GM04504 (cell line): Measurements from ENCODE around the gene ZCCHC17.
"Not testable (repeated sequence)": the region's sequence is repeated elsewhere in the genome, so short reads cannot be mapped to it uniquely, and the experiment has no call there.

Experiments
- DNase-seq: peaks from one replicate; pipeline ENCODE4 v3.0.0-alpha.2; 2012; ENCODE audit warnings: low read depth

Gene ZCCHC17

GRCh38 chr1:31296486-31297276, at the start of gene ZCCHC17, which contains the start of gene SNRNP40:
ZCCHC17 (plus strand) TSS chr1:31297032; CDS start chr1:31310099, 13,067 bp downstream.
SNRNP40 (minus strand) TSS chr1:31296788; CDS start chr1:31296751, 37 bp downstream.
- DNase-seq, result peak; percentile 99

DNA sequence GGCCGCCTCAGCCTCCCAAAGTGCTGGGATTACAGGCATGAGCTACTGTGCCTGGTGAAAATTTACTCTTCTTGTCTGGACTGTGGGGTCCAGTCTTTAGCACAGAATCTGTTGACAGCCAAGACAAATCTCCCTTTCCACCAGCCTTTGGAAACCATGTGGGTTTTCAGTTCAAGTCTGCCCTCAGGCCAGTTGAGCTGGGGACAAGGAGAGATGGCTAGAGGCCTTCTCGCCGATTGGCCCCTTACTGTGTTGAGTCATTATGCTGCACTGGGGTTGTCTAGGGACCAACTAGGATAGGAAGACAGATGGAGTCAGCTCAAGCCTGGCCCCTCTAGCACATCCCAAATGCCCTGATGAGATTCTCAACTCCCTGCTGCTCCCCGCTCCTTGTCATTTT, 48.6 kb upstream of the ZCCHC17 start:
- DNase-seq, result no peak

GRCh38 chr1:31249854-31250253, 47.0 kb upstream of the ZCCHC17 start:
- DNase-seq, result no peak

GRCh38 chr1:31257213-31257612, 39.6 kb upstream of the ZCCHC17 start:
- DNase-seq, result no peak

GRCh38 chr1:31258581-31258980, 38.3 kb upstream of the ZCCHC17 start:
- DNase-seq, result no peak

GRCh38 chr1:31259746-31260145, 37.1 kb upstream of the ZCCHC17 start:
- no peak for DNase-seq

DNA sequence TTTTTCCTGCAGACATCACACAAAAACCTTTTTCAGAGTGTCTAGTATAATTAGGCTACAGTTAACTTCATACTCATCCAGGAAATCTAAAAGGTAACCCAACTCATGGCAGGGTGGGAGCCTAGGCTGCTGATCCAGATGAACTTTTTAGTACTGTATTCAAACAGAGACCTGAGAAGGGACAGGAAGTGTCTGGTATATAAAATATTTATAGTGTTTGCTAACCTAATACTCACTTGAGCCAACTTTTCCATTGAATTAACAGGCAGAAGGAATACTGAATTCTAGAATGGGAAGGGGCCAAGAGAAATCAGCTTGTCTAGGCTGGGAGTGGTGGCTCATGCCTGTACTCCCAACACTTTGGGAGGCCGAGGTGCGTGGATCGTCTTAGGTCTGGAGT, 34.9 kb upstream of the ZCCHC17 start:
- DNase-seq, result no peak

DNA sequence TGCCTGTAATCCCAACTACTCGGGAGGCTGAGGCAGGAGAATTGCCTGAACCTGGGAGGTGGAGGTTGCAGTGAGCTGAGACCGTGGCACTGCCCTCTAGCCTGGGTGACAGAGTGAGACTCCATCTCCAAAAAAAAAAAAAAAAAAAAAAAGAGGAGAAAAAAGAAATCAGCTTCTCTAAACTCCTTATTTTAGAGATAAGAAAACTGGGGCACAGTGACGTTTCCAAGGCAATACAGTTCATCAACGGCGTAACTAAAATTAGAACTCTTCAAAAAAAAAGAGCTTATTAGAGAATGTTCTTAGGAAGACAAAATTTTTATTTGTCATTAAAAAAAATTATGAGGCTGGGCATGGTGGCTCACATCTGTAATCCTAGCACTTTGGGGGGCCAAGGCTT, 34.4 kb upstream of the ZCCHC17 start:
- DNase-seq, result not testable (repeated sequence)

GRCh38 chr1:31263408-31263807, 33.4 kb upstream of the ZCCHC17 start:
- no peak for DNase-seq

DNA sequence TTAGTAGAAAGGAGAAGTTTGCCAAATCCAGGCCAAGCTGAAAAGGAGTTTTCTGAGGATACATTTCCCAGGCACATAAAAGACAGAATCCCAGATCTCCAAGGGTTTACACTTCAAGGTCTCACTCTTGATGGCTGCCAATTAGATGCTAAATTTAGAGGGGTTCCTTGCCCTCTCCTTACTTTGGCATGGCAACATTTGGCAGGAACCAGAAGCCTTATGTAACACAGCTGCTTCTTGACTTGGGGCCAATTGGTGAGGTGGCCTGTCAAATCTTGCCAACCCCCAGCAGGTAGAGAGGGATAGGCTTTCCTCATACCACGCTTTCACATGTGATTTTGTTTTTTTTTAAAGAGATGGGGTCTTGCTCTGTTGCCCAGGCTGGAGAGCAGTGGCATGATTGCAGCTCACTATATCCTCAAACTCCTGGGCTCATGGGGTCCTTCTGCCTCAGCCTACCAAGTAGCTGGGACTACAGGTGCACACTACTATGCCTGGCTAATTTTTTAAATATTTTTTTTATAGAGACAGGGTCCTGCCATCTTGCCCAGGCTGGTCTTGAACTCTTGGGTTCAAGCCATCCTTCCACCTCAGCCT, 31.9 kb upstream of the ZCCHC17 start:
- no peak for DNase-seq

- no peak for DNase-seq
These were observed 30.3 kb upstream of the ZCCHC17 start for GRCh38 chr1:31266547-31266946.

GRCh38 chr1:31272369-31272768, 24.5 kb upstream of the ZCCHC17 start:
- no peak for DNase-seq

DNA sequence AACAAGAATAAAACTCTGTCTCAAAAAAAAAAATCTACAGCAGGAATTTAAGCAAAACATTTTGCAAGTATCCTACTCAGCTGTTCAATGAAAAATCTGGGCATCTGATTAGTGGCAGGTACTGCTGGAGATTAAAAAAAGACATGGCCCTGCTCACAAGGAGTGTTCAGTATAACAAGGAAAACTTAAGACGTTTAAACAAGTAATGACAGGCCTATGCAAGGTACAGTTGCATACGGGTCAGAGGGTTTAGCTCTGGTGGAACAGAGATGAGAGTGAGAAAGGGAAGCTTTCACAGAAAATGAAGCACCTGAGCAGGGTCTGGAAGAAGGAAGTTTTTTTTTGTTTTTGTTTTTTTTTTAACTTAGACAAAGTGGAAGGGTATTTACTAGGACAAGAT, 23.2 kb upstream of the ZCCHC17 start:
- no peak for DNase-seq

DNA sequence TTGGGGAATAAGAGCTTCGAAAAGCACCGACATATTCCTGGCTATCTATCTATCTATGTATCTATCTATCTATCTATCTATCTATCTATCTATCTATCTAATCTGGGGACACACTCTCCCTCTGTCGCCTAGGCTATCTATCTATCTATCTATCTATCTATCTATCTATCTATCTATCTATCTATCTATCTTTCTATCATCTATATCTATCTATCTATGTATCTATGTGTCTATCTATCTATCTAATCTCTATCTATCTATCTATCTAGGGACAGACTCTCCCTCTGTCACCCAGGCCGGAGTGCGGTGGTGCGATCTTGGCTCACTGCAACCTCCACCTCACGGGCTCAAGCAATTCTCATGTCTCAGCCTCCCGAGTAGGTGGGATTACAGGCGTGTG, 14.4 kb upstream of the ZCCHC17 start:
- not testable (repeated sequence) for DNase-seq

DNA sequence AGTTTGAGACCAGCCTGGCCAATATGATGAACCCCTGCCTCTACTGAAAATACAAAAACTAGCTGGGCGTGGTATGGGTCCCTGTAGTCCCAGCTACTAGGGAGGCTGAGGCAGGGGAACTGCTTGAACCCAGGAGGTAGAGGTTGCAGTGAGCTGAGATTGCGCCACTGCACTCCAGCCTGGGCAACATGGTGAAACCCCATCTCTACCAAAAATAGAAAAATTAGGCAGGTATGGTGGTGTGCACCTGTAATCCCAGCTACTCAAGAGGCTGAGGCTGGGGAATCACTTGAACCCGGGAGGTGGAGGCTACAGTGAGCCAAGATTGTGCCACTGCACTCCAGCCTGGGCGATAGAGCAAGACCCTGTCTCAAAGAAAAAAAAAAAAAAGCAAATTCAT, 9.0 kb upstream of the ZCCHC17 start:
- not testable (repeated sequence) for DNase-seq

DNA sequence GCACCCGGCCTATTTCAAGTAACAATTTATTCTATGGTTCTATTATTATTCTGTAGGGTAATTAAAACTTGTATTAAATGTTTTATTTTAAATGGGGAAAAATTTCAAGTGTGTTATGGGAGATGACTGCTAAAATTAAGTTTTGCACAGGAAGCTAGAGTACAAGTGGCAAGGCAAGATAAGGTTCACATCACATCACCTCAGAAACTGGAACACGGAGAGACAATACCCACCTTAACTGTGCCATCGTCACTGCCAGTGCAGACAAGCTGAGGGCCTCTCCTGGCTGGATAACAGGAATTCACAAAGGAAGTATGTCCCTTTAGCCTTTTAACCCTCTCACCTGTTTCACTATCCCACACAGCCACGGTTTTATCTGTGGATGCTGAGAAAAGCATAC, 7.8 kb upstream of the ZCCHC17 start:
- no peak for DNase-seq

GRCh38 chr1:31295874-31296485, 852 bp upstream of the ZCCHC17 start:
- DNase-seq, result no peak

GRCh38 chr1:31297277-31298247, 730 bp downstream of the ZCCHC17 start:
- DNase-seq, result no peak

GRCh38 chr1:31299365-31299764, 2.5 kb downstream of the ZCCHC17 start:
- DNase-seq, result no peak

- DNase-seq, result no peak
These were observed 3.4 kb downstream of the ZCCHC17 start for GRCh38 chr1:31300193-31300592.

DNA sequence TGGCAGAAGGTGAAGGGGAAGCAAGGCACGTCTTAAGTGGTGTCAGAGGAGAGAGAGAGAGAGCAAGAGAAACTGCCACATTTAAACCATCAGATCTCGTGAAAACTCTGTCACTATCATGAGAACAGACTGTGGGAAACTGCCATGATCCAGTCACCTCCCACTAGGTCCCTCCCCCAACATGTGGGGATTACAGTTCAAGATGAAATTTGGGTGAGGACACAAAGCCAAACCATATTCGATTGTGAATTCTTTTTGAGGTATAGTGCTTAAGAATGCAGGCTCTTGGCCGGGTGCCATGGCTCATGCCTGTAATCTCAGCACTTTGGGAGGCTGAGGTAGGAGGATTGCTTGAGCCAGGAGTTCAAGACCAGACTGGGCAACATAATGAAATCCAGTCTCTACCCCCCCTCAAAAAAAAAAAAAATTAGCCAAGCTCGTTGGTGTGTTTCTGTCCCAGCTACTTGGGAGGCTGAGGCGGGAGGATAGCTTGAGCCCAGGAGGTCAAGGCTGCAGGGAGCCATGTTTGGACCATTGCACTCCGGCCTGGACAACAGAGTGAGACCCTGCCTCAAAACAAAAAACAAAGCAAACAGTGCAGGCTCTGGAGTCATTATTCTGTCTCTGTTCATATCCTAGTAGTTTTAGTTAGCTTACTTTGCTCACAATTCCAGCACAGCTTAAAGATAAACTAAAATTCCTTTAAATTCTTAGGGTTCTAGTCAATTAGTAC, 6.0 kb downstream of the ZCCHC17 start:
- no peak for DNase-seq
